Measurements from ENCODE around the gene SCEL.

Gene SCEL

GRCh38 chr13:77502104-77502720, 33.3 kb upstream of the SCEL start:
- TF ChIP-seq CTCF (IDR thresholded peaks at IDR 0.05; ENCODE audit: low read depth, low read length): no peak
- no peak for DNase-seq (ENCODE audit: extremely low read depth, low read depth)

GRCh38 chr13:77503398-77503797, 32.1 kb upstream of the SCEL start:
- TF ChIP-seq CTCF (IDR thresholded peaks at IDR 0.05; ENCODE audit: low read depth, low read length): no peak
- DNase-seq (ENCODE audit: extremely low read depth, low read depth): no peak

- TF ChIP-seq CTCF (IDR thresholded peaks at IDR 0.05; ENCODE audit: low read depth, low read length): peak; percentile 27
- DNase-seq (ENCODE audit: extremely low read depth, low read depth): no peak
Measured at GRCh38 chr13:77506874-77507273, 28.6 kb upstream of the SCEL start.

GRCh38 chr13:77507931-77508776, 27.4 kb upstream of the SCEL start:
- TF ChIP-seq CTCF (IDR thresholded peaks at IDR 0.05; ENCODE audit: low read depth, low read length): no peak
- DNase-seq (ENCODE audit: extremely low read depth, low read depth): no peak

- TF ChIP-seq CTCF (IDR thresholded peaks at IDR 0.05; ENCODE audit: low read depth, low read length): no peak
- DNase-seq (ENCODE audit: extremely low read depth, low read depth): no peak
Measured at GRCh38 chr13:77508959-77509620, 26.4 kb upstream of the SCEL start.

- no peak for TF ChIP-seq CTCF (IDR thresholded peaks at IDR 0.05; ENCODE audit: low read depth, low read length)
- DNase-seq (ENCODE audit: extremely low read depth, low read depth): no peak
Measured at GRCh38 chr13:77510156-77510555, 25.4 kb upstream of the SCEL start.

- no peak for TF ChIP-seq CTCF (IDR thresholded peaks at IDR 0.05; ENCODE audit: low read depth, low read length)
Measured at GRCh38 chr13:77511552-77511951, 24.0 kb upstream of the SCEL start.

More at GRCh38 chr13:77511552-77511951, 24.0 kb upstream of the SCEL start:
- no peak for DNase-seq (ENCODE audit: extremely low read depth, low read depth)

All from AG09319 (cell line).